ENCODE results near the gene NRXN3.

The NRXN3 gene

GRCh38 chr14:78698991-78699390 lies 528.8 kb downstream of the NRXN3 start:
- no peak for DNase-seq (ENCODE audit: low spot score)
- in situ Hi-C loops (cut with MboI; ENCODE audit: low sequenced_read_pairs, unreplicated experiment): no loop called here
- no peak for TF ChIP-seq CTCF (IDR thresholded peaks at IDR 0.05; ENCODE audit: borderline replicate concordance, control extremely low read depth, extremely low read depth, insufficient read depth, missing control alignments)

GRCh38 chr14:78700236-78700635 lies 530.1 kb downstream of the NRXN3 start:
- TF ChIP-seq CTCF (IDR thresholded peaks at IDR 0.05; ENCODE audit: borderline replicate concordance, control extremely low read depth, extremely low read depth, insufficient read depth, missing control alignments): no peak
- in situ Hi-C loops (cut with MboI; ENCODE audit: low sequenced_read_pairs, unreplicated experiment): no loop called here
- DNase-seq (ENCODE audit: low spot score): no peak

GRCh38 chr14:78701246-78701645 lies 531.1 kb downstream of the NRXN3 start:
- no peak for DNase-seq (ENCODE audit: low spot score)
- in situ Hi-C loops (cut with MboI; ENCODE audit: low sequenced_read_pairs, unreplicated experiment): no loop called here
- TF ChIP-seq CTCF (IDR thresholded peaks at IDR 0.05; ENCODE audit: borderline replicate concordance, control extremely low read depth, extremely low read depth, insufficient read depth, missing control alignments): no peak

GRCh38 chr14:78704965-78705364 lies 534.8 kb downstream of the NRXN3 start:
- TF ChIP-seq CTCF (IDR thresholded peaks at IDR 0.05; ENCODE audit: borderline replicate concordance, control extremely low read depth, extremely low read depth, insufficient read depth, missing control alignments): no peak
- no peak for DNase-seq (ENCODE audit: low spot score)
- in situ Hi-C loops (cut with MboI; ENCODE audit: low sequenced_read_pairs, unreplicated experiment): no loop called here

GRCh38 chr14:78705989-78706388 lies 535.8 kb downstream of the NRXN3 start:
- in situ Hi-C loops (cut with MboI; ENCODE audit: low sequenced_read_pairs, unreplicated experiment): no loop called here
- no peak for TF ChIP-seq CTCF (IDR thresholded peaks at IDR 0.05; ENCODE audit: borderline replicate concordance, control extremely low read depth, extremely low read depth, insufficient read depth, missing control alignments)
- DNase-seq (ENCODE audit: low spot score): no peak

- in situ Hi-C loops (cut with MboI; ENCODE audit: low sequenced_read_pairs, unreplicated experiment): no loop called here
- no peak for TF ChIP-seq CTCF (IDR thresholded peaks at IDR 0.05; ENCODE audit: borderline replicate concordance, control extremely low read depth, extremely low read depth, insufficient read depth, missing control alignments)
- no peak for DNase-seq (ENCODE audit: low spot score)
These were observed 539.8 kb downstream of the NRXN3 start for GRCh38 chr14:78709795-78710557.
